ENCODE data around the gene RNU1-3.
"Not testable (repeated sequence)": the region's sequence is repeated elsewhere in the genome, so short reads cannot be mapped to it uniquely, and the experiment has no call there.

- TF ChIP-seq, protein P1, sequence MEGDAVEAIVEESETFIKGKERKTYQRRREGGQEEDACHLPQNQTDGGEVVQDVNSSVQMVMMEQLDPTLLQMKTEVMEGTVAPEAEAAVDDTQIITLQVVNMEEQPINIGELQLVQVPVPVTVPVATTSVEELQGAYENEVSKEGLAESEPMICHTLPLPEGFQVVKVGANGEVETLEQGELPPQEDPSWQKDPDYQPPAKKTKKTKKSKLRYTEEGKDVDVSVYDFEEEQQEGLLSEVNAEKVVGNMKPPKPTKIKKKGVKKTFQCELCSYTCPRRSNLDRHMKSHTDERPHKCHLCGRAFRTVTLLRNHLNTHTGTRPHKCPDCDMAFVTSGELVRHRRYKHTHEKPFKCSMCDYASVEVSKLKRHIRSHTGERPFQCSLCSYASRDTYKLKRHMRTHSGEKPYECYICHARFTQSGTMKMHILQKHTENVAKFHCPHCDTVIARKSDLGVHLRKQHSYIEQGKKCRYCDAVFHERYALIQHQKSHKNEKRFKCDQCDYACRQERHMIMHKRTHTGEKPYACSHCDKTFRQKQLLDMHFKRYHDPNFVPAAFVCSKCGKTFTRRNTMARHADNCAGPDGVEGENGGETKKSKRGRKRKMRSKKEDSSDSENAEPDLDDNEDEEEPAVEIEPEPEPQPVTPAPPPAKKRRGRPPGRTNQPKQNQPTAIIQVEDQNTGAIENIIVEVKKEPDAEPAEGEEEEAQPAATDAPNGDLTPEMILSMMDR (IDR thresholded peaks at IDR 0.05), result not testable (repeated sequence)
- not testable (repeated sequence) for TF ChIP-seq POLR2AphosphoS5 (IDR thresholded peaks at IDR 0.05; ENCODE audit: low read depth, low read length); TCF7L2 (IDR thresholded peaks at IDR 0.05; ENCODE audit: low read depth, low read length); SIN3A (IDR thresholded peaks at IDR 0.05; ENCODE audit: borderline replicate concordance, insufficient read depth, low read depth, low read length); REST (IDR thresholded peaks at IDR 0.05; ENCODE audit: insufficient read depth in 1 of 2, low read depth in 2 of 2, low read length in 1 of 2)
These were observed 26.9 kb upstream of the RNU1-3 start for GRCh38 chr1:16693449-16694307.
